Vagina (tissue), 2 donors: ENCODE results near the gene PSMD6.

ENCODE experiments used
- POLR2AphosphoS5 ChIP-seq, 2 donors: sonication (generic); formaldehyde crosslinking; IDR thresholded peaks; one replicate each; pipeline ENCODE4 v1.9.0; 2017; ENCODE audit warnings: antibody characterized with exemption in 2 of 2, mild to moderate bottlenecking in 2 of 2, low read depth in 1 of 2; ENCODE audit not compliant: insufficient read depth in 1 of 2
- TF ChIP-seq, protein P1 (sequence below), 3 experiments: fragments of 450-650 bp in 2 of 3; fragments of 200-600 bp in 1 of 3; sonication (generic) in 1 of 3; IDR thresholded peaks; one replicate each; pipeline ENCODE4 v1.5.1; 2017 to 2019; ENCODE audit warnings: antibody characterized with exemption in 3 of 3, mild to moderate bottlenecking in 2 of 3, moderate library complexity in 2 of 3

GRCh38 chr3:63980830-63981498 lies 42.3 kb downstream of the PSMD6 start:
- TF ChIP-seq POLR2AphosphoS5 (IDR thresholded peaks at IDR 0.05; ENCODE audit: insufficient read depth in 1 of 2, low read depth in 1 of 2), result no peak
- TF ChIP-seq, protein P1, sequence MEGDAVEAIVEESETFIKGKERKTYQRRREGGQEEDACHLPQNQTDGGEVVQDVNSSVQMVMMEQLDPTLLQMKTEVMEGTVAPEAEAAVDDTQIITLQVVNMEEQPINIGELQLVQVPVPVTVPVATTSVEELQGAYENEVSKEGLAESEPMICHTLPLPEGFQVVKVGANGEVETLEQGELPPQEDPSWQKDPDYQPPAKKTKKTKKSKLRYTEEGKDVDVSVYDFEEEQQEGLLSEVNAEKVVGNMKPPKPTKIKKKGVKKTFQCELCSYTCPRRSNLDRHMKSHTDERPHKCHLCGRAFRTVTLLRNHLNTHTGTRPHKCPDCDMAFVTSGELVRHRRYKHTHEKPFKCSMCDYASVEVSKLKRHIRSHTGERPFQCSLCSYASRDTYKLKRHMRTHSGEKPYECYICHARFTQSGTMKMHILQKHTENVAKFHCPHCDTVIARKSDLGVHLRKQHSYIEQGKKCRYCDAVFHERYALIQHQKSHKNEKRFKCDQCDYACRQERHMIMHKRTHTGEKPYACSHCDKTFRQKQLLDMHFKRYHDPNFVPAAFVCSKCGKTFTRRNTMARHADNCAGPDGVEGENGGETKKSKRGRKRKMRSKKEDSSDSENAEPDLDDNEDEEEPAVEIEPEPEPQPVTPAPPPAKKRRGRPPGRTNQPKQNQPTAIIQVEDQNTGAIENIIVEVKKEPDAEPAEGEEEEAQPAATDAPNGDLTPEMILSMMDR (IDR thresholded peaks at IDR 0.05), result no peak
